CD4-positive, alpha-beta T cell treated with Interleukin-12 subunit alpha and Interleukin-12 subunit beta, for 1 hour (primary cell): ENCODE results near the gene ANAPC13.

Experiments
- DNase-seq: peaks from one replicate; pipeline ENCODE4 v3.0.0-alpha.2; 2020

Gene ANAPC13

DNA sequence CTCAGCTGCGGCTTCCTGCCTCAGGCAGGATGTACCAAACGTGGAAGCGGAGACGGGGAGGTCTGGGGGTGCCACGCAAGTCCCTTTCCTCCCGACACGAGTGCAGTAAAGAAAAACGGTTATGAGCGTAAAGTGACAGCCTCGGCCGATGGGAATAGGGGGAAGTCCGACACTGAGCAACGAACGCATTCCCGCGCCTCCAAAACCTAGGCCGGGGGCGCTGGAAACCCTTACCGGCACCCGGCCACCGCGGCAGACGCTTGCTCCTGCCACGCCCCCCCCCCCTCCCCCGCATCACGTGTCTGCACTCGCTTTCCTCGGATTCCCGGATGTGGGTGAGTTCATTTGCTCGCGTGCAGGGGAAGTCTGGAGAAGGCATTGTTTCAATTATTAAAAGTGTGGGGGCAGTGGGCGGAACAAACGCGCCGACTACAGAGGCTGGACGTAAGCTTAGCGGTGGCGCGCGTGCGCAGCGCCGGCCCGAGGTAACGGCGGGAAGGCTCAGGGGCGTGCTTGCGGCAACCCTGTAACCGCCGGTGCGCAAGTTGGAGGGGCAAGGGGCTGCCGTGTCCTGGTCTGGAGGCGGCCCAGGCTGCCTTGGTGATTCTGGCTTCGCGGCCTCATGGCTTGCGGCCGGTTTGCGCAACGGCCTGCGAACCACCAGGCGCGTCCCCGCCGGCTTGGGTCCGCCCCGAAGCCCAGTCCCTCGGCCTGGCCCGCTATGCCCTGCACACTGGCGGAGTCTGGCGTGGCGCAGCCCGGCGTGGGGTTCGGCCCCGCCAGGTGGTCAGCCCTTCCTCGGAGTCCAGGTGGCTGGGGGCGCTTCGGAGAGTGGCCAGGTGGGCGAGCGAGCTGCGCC lies at the start of gene ANAPC13, which contains the start of gene CEP63:
Gene ANAPC13 (minus strand): TSS at position 268 of the 859 bp plus-strand sequence. CDS start 3,081 bp downstream, outside the sequence.
Gene CEP63 (plus strand): TSS at position 340 of the 859 bp plus-strand sequence. CDS start 9,264 bp downstream, outside the sequence.
- DNase-seq = peak; percentile 97

DNA sequence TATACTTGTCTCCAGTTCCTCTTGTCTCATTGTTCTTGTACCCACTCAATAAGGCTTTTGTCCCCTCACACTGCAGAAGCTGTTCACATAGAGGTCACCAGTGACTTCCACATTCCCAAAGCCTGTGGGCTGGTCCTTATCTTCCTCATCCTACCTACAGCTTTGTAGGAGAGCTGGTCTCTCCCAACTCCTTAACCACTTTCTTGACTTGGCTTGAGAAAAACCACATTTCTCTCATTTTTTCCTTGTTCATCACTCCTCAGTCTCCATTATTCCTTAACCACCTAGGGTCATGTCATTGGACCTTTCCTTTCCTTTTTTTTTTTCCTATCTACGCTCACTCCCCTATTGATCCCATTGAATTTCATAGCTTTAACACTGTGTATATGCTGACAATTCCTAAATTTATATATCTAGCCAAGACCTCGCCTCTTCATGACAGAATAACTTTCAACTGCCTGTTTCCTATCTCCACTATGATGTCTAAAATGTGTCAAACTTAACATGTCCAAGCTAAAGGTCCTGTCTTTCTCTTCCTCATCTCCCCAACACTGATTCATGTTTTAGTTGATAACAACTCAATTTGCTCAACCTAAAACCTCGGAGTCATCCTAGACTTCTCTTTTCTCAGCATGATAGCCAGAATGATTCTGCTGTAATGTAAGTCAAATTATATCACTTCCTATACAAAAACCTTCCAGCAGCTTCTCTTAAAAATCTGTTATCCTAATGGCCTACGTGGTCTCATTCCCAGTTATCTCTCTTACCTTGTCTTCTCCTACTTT lies 49.6 kb upstream of the ANAPC13 start:
- DNase-seq = no peak

- DNase-seq = no peak
Observed at GRCh38 chr3:134533493-134533892, 47.7 kb upstream of the ANAPC13 start.

- no peak for DNase-seq
Observed at GRCh38 chr3:134527538-134528186, 41.9 kb upstream of the ANAPC13 start.

GRCh38 chr3:134527037-134527436 lies 41.3 kb upstream of the ANAPC13 start:
- DNase-seq = no peak

DNA sequence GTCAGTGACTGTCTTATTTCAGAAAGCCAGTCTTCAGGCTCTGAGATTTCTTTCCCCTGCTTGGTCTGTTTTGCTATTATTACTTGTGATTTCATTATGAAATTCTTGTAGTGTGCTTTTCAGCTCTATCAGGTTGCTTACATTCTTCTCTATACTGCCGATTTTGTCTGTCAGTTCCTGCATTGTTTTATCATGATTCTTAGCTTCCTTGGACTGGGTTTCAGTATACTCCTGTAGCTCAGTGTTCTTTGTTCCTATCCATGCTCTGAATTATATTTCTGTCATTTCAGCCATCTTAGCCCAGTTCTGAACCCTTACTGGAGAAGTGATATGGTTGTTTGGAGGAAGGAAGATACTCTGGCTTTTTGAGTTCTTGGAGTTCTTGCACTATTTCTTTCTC lies 40.5 kb upstream of the ANAPC13 start:
- DNase-seq = no peak

GRCh38 chr3:134525293-134525692 lies 39.5 kb upstream of the ANAPC13 start:
- DNase-seq = no peak

DNA sequence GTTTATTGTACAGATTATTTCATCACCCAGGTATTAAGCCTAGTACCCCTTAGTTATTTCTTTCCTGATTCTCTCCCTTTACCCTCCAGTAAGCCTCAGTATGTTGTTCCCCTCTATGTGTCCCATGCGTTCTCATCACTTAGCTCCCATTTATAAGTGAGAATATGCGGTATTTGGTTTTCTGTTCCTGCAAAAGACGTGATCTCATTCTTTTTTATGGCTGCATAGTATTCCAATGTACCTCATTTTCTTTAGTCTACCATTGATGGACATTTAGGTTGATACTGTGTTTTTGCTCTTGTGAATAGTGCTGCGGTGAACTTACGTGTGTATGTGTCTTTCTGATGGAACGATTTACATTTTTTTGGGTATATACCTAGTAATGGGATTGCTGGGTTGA lies 36.8 kb upstream of the ANAPC13 start:
- no peak for DNase-seq

DNA sequence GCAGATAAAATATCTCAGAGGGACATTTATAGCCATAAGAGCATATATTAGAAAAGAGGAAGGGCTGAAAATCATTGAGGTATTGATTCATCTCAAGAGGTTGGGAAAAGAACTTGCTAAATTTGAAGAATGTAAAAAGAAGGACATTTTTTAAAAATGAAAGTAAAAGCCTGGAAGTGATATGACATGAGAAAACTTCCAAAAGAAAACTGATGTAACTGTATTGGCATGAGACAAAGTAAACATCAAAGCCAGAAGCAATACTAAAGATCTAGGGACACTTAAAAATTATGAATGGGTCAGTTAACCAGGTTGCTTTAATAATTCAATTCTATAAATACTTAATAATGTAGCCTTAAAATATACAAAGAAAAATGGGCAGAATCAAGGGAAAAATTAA lies 32.0 kb upstream of the ANAPC13 start:
- no peak for DNase-seq

DNA sequence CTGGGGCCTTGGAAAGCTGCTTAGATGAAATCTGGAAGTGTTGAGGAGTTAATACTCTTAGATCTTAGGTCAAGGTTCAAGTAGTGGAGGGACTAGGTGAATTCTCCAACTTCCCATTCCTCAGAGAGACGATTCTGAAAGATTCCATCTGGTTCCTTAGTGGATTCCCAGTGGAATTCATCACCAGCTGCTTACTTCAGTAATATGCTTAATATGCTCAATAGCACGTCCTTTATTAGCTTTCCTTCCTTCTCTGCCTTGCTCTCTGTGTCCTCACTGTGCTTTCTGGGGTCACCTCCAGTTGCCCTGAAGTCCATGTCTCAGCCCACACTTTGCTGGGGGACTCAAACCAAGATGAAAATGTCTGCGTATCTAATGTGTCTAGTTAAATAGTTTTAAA lies 31.1 kb upstream of the ANAPC13 start:
- no peak for DNase-seq

- DNase-seq = no peak
Observed at GRCh38 chr3:134511500-134511899, 25.7 kb upstream of the ANAPC13 start.

DNA sequence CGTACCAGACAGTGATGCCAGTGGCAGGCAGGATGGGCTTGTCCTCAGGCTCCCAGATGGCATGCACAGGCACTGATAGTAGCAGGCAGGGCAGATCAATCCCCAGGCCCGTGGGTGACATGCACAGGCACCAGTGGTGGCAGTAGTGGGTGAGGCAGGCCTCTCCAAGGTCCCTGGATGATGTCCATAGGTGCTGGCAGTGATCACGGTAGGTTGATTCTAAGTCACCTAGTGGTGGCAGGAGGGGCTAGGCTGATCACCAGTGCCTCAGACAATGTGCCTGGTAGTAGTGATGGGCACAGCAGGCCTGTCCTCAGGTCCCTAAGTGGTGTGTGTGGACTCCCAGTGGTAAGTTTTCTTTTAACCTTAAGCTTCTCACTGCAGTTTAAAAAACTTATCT lies 19.7 kb upstream of the ANAPC13 start:
- DNase-seq = no peak

GRCh38 chr3:134504132-134504531 lies 18.3 kb upstream of the ANAPC13 start:
- no peak for DNase-seq

DNA sequence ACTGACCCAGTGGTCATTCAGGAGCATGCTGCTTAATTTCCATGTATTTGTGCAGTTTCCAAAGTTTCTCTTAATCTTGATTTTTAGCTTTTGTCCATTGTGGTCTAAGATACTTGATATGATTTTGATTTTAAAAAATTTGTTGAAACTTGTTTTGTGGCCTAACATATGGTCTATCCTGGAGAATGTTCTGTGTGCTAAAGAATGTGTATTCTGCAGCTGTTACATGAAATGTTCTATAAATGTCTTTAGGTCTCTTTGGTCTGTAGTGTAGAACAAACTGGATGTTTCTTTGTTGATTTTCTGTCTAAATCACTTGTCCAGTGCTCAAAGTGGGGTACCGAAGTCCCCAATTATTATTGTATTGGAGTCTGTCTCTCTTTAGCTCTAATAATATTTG lies 17.5 kb upstream of the ANAPC13 start:
- DNase-seq = no peak

GRCh38 chr3:134496471-134497071 lies 10.8 kb upstream of the ANAPC13 start:
- no peak for DNase-seq

GRCh38 chr3:134495980-134496379 lies 10.2 kb upstream of the ANAPC13 start:
- DNase-seq = no peak

GRCh38 chr3:134494495-134494894 lies 8.7 kb upstream of the ANAPC13 start:
- no peak for DNase-seq

DNA sequence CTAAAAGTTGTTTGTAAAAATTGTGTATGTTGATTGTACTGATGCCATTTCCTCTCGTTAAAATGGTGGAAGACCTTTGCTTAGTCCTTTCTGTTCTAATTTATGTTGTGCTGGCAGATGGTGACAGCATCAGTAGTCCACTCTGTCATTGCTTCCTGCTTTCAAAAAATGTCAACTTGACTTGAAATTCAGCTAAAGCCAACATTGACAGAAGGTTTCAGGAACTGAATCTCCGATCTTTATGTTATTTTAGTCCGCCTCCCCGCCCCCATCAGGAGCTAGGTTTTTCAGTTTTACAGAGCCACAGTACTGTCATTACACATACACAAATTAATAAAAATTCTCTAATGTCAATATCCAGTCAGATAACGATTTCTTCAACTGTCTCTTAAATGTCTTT lies 1.6 kb upstream of the ANAPC13 start:
- DNase-seq = peak; percentile 24

DNA sequence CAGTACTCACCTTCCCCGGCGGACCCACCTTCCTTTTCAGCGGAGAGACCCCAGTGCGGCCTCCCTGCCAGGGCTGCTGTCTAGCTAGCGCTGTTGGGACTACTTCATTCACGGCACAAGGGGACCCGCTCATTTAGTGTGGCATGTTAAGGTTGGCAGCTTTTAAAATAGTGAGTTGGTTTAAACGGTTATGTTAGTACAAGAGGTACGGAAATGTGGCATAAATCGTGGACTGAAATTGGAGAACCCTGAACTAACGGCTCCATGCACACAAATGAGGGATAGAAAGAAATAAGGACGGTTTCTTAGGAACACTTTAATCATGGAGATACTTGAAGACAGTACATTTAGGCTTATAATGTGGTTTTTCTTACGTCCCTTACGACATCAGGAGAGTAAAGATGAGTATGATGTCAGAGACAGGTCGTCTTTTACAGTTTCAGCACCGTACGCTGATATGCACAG lies 824 bp upstream of the ANAPC13 start:
- DNase-seq = peak; percentile 30

DNA sequence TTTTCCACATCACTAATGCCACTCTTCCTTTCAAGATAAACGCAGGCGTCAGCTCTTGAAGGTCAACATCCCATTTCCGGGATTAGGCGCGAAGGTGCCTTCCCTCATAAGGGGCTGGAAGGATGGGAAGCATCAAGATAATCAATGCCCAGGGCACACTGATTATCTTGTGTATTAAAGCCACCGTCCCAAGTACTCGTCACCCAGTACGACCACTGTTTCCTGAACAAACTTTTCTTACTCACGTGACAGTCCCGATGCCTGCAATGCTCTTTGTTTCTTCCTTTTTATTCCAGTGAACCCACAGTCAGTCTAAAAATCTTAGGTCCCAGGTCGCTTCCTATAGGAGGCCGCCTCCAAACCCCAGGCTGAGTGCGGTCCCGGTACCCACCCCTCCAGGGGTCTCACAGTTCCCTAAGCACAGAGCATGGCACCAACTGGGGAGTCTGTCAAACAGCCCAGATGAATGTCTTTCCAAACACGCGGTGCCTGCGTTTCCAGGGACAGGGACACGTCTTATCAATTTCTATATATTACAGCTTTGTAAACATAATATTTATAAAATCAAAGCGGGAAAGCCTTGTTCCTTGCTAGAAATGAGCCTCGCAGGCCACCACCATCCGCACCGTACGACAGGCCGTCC lies 589 bp downstream of the ANAPC13 start:
- DNase-seq = peak; percentile 94

GRCh38 chr3:134483195-134483900 lies 2.4 kb downstream of the ANAPC13 start:
- DNase-seq = no peak

- no peak for DNase-seq
Observed at GRCh38 chr3:134482622-134483021, 3.2 kb downstream of the ANAPC13 start.
